Upper lobe of left lung (tissue), 6 donors: ENCODE results near the gene SH2B2. TPM values are rescaled to one million over a fixed set of nuclear protein-coding genes. Genes with fewer than 3 reads are reported as not detected.

Experiments
- ATAC-seq, 2 donors: fragments of 200-7000 bp; cut with Tn5 transposase; one replicate each; pipeline ENCODE4 v1.9.1; 2022; ENCODE audit warnings: mild to moderate bottlenecking in 2 of 2, moderate library complexity in 2 of 2; ENCODE audit not compliant: low FRiP score in 2 of 2
- DNase-seq, 2 donors: peaks; one replicate each; pipeline ENCODE4 v3.0.0-alpha.2; 2019 to 2020
- H3K27ac ChIP-seq, 4 donors: fragments of 200-600 bp; sonication (generic); one replicate each; pipeline ENCODE4 v1.5.1; 2016 to 2019
- H3K27me3 ChIP-seq, 4 donors: fragments of 200-600 bp; sonication (generic); one replicate each; pipeline ENCODE4 v1.5.1; 2017 to 2019
- H3K36me3 ChIP-seq, 4 donors: fragments of 200-600 bp; sonication (generic); one replicate each; pipeline ENCODE4 v1.5.1; 2016 to 2019
- H3K4me1 ChIP-seq, 4 donors: fragments of 200-600 bp; sonication (generic); one replicate each; pipeline ENCODE4 v1.5.1; 2018 to 2019
- H3K4me3 ChIP-seq, 4 donors: fragments of 200-600 bp; sonication (generic); one replicate each; pipeline ENCODE4 v1.5.1; 2017 to 2019; ENCODE audit warnings: mild to moderate bottlenecking in 2 of 4, moderate library complexity in 1 of 4
- H3K9me3 ChIP-seq, 4 donors: fragments of 200-600 bp; sonication (generic); one replicate each; pipeline ENCODE4 v1.5.1; 2018 to 2019
- EP300 ChIP-seq, 4 donors: sonication (generic); formaldehyde crosslinking; IDR thresholded peaks; one replicate each; pipeline ENCODE4 v1.5.1; 2017; ENCODE audit warnings: antibody characterized with exemption in 4 of 4, control low read depth in 2 of 4
- POLR2A ChIP-seq, 4 donors: fragments of 450-650 bp; IDR thresholded peaks; one replicate each; pipeline ENCODE4 v1.5.1; 2016 to 2017; ENCODE audit warnings: antibody characterized with exemption in 4 of 4, mild to moderate bottlenecking in 2 of 4
- POLR2AphosphoS5 ChIP-seq, 2 donors: sonication (generic); formaldehyde crosslinking; IDR thresholded peaks; one replicate each; pipeline ENCODE4 v1.5.1; 2017; ENCODE audit warnings: antibody characterized with exemption in 2 of 2
- WGBS, 2 donors: methylation state at CpG; one replicate each; pipeline ENCODE4 v1.1.5; 2017 to 2018; 5-methylcytosine and 5-hydroxymethylcytosine counted together
- total RNA-seq, 6 donors: library from RNA; depleted of rRNA in 4 of 6; stranded (reverse); fragments of >200 nt in 4 of 6; gene quantifications; one replicate each; pipeline versions ENCODE4 v1.1.0 to v1.2.1, GENCODE V29; 2016 to 2021
- TF ChIP-seq, protein P1 (sequence below), 6 experiments: fragments of 450-650 bp in 4 of 6; fragments of 200-600 bp in 2 of 6; sonication (generic) in 2 of 6; IDR thresholded peaks; one replicate each; pipeline ENCODE4 v1.5.1; 2016 to 2019; ENCODE audit warnings: antibody characterized with exemption in 6 of 6
- donor health status: DM: no; HTN: no; CAD: no; lungs with moderate emphysema.
- donor health status: DM: no; HTN: yes; CAD: no; lungs with severe emphysema.

The SH2B2 gene
- total RNA-seq, 6 donors from 2014 or later = 6.3 to 16.4 (median 9.0) TPM

DNA sequence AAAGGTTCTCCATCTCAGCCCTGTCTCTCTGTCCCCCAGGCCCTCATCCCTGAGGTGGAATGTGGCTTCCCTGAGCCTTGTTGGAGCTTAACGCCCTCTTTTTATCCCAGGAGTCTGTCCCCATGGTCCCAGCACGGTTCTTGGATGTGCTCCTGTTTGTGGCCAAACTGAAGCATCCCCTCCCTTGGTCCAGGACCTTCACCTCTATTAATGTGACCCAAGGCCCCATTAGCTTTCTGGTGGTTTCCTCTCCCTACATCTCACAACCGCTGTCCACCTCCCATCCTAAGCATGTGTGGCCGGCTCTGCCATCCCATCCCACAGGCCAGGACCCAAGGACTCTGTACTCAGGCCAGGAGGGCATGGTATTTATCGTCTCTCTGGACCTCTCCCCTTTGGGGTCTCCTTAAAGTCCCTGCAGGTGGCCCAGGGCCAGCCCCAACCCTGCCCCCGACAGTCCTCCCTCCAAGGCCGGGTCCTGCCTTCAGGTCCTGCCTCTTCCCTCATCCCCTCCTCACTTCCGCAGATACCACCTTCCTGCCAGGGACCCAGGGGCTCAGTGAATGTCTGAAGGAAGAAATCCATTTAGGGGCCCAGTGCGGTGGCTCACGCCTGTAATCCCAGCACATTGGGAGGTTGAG, 15.4 kb upstream of the SH2B2 start:
- Histone ChIP-seq H3K27ac (no peak overlapping the region), H3K27me3 (no peaks in the 10 kb centered on the region), H3K4me3 (no peak overlapping the region), H3K36me3 (no peaks in the 10 kb centered on the region), H3K4me1 (peaks cover 0 to 6% (median 0%) of the 10 kb centered on the region in 4 donors), H3K9me3 (no peaks in the 10 kb centered on the region)
- no peak for ATAC-seq
- no peak for DNase-seq
- WGBS, 2 donors = 95% methylated on average over 10 of the region's 10 CpGs
- TF ChIP-seq POLR2A (IDR thresholded peaks at IDR 0.05) (no peak), EP300 (IDR thresholded peaks at IDR 0.05) (no peak), POLR2AphosphoS5 (IDR thresholded peaks at IDR 0.05) (no peak)
- TF ChIP-seq, protein P1, sequence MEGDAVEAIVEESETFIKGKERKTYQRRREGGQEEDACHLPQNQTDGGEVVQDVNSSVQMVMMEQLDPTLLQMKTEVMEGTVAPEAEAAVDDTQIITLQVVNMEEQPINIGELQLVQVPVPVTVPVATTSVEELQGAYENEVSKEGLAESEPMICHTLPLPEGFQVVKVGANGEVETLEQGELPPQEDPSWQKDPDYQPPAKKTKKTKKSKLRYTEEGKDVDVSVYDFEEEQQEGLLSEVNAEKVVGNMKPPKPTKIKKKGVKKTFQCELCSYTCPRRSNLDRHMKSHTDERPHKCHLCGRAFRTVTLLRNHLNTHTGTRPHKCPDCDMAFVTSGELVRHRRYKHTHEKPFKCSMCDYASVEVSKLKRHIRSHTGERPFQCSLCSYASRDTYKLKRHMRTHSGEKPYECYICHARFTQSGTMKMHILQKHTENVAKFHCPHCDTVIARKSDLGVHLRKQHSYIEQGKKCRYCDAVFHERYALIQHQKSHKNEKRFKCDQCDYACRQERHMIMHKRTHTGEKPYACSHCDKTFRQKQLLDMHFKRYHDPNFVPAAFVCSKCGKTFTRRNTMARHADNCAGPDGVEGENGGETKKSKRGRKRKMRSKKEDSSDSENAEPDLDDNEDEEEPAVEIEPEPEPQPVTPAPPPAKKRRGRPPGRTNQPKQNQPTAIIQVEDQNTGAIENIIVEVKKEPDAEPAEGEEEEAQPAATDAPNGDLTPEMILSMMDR (IDR thresholded peaks at IDR 0.05) = no peak

DNA sequence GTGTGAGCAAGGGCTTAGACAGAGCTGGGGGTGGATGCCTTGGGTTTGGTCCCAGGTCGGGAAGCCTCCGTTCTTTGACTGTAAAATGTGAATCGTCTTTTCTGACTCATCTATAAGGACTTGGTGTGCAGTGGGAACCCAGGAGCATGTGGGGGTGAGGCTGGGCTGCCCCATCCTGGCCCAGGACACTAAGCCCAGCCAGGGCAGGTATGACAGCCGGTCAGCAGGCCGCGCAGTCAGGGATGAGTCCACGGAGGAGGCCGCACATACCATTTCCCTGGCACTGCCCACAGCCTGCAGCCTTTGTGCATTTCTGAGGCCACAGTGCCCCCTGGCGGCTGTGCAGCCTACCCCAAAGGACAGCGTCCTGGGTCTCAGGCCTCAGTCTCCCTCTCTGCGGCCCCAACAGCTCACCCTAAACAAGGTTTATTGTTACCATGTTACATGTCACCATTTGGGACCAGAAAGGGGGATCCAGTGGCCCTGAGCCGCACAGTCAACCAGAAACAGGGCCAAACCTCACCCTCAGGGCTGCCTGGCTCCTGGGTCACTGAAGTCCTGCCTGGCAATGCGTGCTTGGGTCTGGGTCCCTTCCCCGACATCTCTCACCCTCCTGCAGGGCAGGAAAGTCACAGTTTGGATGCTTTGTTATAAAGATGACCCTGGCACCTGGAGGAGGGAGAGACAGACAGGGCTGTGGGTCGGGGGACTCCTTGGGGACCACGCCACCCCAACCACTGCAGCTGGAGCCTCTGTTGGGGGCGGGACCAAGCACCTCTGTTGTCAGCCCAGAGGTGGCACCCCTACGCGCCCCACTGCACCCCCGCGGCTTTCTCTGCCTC, 14.4 kb upstream of the SH2B2 start:
- DNase-seq (peak; percentile 71 to 88), ATAC-seq (peak; percentile 71 to 84)
- Histone ChIP-seq H3K4me1 (peaks cover 0 to 6% (median 0%) of the 10 kb centered on the region in 4 donors), H3K4me3 (no peak overlapping the region), H3K9me3 (no peaks in the 10 kb centered on the region), H3K36me3 (no peaks in the 10 kb centered on the region), H3K27ac (no peak overlapping the region), H3K27me3 (no peaks in the 10 kb centered on the region)
- WGBS, 2 donors = 55 to 57% methylated on average over 13 to 20 of the region's 21 CpGs
- TF ChIP-seq, protein P1 (IDR thresholded peaks at IDR 0.05) = peak; percentile 85 to 93 (median 90)
- TF ChIP-seq POLR2A (IDR thresholded peaks at IDR 0.05) = no peak

DNA sequence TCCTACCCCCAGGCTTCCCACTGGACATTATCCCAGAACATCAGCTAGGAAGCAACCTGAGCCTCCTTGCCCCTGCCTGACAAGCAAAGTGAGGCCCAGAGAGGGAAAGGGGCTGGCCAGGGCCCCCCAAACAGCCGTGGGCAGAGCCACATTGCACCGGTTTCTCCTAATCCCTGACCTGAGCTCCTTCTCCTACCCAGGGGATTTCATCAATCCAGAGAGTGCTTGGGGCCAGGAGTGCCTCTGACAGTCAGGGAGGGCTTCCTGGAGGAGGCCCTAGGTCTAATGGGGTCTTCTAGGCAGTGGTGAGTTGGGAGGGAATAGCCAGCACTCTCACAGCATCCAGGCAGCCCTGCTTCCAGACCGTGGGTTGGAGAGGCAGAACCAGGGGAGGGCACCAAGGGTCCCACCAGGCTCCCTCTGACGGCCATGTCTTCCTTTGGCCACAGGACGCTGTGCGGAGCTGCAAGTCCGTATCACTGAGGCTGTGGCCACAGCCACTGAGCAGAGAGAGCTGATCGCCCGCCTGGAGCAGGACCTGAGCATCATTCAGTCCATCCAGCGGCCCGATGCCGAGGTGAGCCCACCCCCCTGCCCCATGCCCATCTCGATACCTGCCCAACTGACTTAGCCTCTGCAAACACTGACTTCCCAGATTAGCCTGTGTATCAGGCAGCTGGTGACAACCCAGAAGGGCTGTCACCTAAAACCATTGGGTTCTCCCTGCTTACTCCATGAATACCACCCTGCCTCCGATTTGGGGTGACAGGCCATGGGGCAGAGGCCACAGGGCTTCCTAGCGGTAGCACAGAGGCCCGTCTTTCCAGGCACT, 13.5 kb upstream of the SH2B2 start:
- 92 to 98% methylated on average over 7 to 16 of the region's 16 CpGs for WGBS, 2 donors
- no peak for TF ChIP-seq POLR2A (IDR thresholded peaks at IDR 0.05)
- TF ChIP-seq, protein P1 (IDR thresholded peaks at IDR 0.05) = no peak
- TF ChIP-seq EP300 (IDR thresholded peaks at IDR 0.05) = no peak
- TF ChIP-seq POLR2AphosphoS5 (IDR thresholded peaks at IDR 0.05) = no peak
- Histone ChIP-seq H3K4me3 (no peak overlapping the region), H3K27ac (no peak overlapping the region), H3K4me1 (peaks cover 0 to 6% (median 0%) of the 10 kb centered on the region in 4 donors), H3K36me3 (no peaks in the 10 kb centered on the region), H3K27me3 (no peaks in the 10 kb centered on the region), H3K9me3 (no peaks in the 10 kb centered on the region)
- DNase-seq (no peak), ATAC-seq (no peak)

DNA sequence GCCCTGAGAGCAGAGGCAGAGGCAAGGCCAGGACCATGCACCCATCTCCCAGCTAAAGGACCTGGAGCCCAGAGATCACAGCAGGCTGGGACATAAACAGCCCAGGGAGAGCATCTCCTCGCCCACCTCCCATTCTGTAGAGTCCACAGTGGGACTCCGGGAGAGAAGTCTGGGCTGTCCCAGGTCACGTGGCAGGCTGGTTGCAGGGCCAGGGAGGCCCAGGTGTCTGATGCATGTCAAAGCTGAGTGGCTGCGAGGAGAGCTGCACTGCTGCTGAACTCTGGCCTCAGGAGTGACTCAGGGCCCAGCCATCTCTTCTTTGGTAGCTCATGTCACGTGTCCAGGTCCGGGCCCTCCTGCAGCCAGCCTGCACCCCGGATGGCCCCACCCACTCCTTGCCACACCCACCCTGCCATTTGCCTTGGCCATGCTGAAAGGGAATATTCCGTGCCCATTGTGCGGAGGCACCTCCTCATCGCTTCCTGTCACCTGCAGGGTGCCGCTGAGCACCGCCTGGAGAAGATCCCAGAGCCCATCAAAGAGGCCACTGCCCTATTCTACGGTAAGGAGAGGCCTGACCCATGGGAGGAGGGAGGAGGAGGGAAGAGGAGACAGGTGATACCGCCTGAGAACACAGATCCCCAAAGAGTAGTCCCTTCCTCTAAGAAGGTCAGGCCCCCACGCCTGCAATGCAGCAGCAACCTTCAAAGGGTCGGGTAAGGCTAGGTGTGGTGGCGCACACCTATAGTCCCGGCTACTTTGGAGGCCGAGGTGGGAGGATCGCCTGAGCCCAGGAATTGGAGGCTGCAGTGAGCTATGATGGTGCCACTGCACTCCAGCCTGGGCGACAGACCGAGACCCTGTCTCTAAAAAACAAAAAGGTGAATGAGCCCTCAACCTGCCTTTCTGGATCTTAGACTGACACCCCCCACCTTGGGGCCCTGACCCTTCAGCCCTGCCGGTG, 12.6 kb upstream of the SH2B2 start:
- no peak for DNase-seq
- no peak overlapping the region for H3K27ac ChIP-seq
- peaks cover 0 to 6% (median 0%) of the 10 kb centered on the region in 4 donors for H3K4me1 ChIP-seq
- no peaks in the 10 kb centered on the region for H3K36me3 ChIP-seq
- H3K9me3 ChIP-seq = no peaks in the 10 kb centered on the region
- H3K27me3 ChIP-seq = no peaks in the 10 kb centered on the region
- WGBS, 2 donors = 82 to 88% methylated on average over 15 to 23 of the region's 23 CpGs
- no peak overlapping the region for H3K4me3 ChIP-seq
- TF ChIP-seq, protein P1 (IDR thresholded peaks at IDR 0.05) = no peak
- no peak for TF ChIP-seq EP300 (IDR thresholded peaks at IDR 0.05)
- no peak for TF ChIP-seq POLR2A (IDR thresholded peaks at IDR 0.05)
- TF ChIP-seq POLR2AphosphoS5 (IDR thresholded peaks at IDR 0.05) = no peak
- no peak for ATAC-seq
